ENCODE measurements around the gene IL17REL. TPM values are rescaled to one million over a fixed set of nuclear protein-coding genes. Genes with fewer than 3 reads are reported as not detected.

Gene IL17REL
- total RNA-seq, 1 experiment from 2014 or later: 0.24 TPM

DNA sequence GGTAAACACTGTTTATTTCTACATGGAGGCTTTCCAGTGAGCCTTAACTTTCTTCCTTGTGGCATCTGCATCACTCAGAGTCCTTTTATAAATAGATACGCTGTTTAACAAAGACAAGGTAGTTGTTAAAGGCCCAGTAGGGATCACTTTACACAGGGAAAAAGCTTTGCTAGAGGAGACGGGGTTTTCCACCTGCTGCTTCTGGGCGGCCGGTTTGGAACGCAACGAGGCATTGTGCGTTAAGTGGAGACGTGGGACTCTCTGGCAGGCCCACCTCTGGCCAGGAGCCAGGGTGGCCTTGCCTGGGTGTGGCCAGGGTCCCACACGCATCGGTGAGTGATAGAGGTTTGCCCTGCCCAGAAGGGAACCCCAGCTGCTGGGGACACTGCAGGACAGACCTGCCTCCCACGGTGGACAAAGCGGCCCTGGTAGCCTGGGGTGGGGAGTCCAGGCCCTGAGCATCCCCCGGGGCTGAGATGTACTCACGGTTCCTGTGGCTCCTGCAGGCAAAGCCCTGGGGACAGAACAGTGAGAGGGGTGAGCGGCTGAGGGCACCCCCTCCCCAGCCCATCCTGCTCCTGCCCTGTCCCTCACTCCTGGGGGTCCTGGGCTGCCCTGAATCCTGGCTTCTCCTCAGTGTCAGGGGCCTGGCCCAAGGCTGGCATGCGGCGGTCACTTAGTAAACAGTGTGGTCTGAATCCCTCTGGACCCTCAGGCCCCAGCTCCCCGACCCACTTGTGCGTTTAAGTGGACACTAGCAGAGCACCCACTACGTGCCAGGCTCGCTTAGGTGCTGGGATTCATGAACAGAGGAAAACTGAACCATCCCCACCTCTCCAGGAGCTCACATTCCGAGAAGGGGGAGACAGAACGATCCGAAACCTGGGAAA, 4.2 kb downstream of the IL17REL start:
- ATAC-seq (no peak), DNase-seq (ENCODE audit: low spot score) (no peak)
- no peak overlapping the region for H3K4me3 Mint-ChIP-seq
- no peak overlapping the region; the same call in 1 of the 2 replicates for H3K27ac Mint-ChIP-seq
- no peaks in the 10 kb centered on the region for H3K36me3 Mint-ChIP-seq
- TF ChIP-seq ZNF396 (CRISPR knock-in tag; IDR thresholded peaks at IDR 0.05; ENCODE audit: borderline replicate concordance) (no peak), E2F5 (CRISPR knock-in tag; IDR thresholded peaks at IDR 0.05) (no peak), E2F4 (CRISPR knock-in tag; IDR thresholded peaks at IDR 0.05; ENCODE audit: borderline replicate concordance, low read depth) (no peak), NFYB (CRISPR knock-in tag; conservative IDR thresholded peaks at IDR 0.05; ENCODE audit: low read depth) (no peak), MYBL2 (CRISPR knock-in tag; IDR thresholded peaks at IDR 0.05) (no peak), MLX (CRISPR knock-in tag; IDR thresholded peaks at IDR 0.05) (no peak), GTF2I (CRISPR knock-in tag; conservative IDR thresholded peaks at IDR 0.05) (no peak), FOXP1 (CRISPR knock-in tag; IDR thresholded peaks at IDR 0.05; ENCODE audit: borderline replicate concordance) (no peak), ATF1 (CRISPR knock-in tag; IDR thresholded peaks at IDR 0.05) (no peak), HMGA2 (CRISPR knock-in tag; IDR thresholded peaks at IDR 0.05) (no peak), ZNF263 (CRISPR knock-in tag; IDR thresholded peaks at IDR 0.05; ENCODE audit: low read depth) (no peak), ETV6 (CRISPR knock-in tag; IDR thresholded peaks at IDR 0.05) (no peak), SP1 (CRISPR knock-in tag; conservative IDR thresholded peaks at IDR 0.05) (no peak), ATF6 (CRISPR knock-in tag; IDR thresholded peaks at IDR 0.05) (no peak), ATF3 (CRISPR knock-in tag; conservative IDR thresholded peaks at IDR 0.05) (no peak), GABPB1 (CRISPR knock-in tag; IDR thresholded peaks at IDR 0.05) (no peak), ZNF671 (CRISPR knock-in tag; IDR thresholded peaks at IDR 0.05) (no peak)
- TF ChIP-seq, protein P1, sequence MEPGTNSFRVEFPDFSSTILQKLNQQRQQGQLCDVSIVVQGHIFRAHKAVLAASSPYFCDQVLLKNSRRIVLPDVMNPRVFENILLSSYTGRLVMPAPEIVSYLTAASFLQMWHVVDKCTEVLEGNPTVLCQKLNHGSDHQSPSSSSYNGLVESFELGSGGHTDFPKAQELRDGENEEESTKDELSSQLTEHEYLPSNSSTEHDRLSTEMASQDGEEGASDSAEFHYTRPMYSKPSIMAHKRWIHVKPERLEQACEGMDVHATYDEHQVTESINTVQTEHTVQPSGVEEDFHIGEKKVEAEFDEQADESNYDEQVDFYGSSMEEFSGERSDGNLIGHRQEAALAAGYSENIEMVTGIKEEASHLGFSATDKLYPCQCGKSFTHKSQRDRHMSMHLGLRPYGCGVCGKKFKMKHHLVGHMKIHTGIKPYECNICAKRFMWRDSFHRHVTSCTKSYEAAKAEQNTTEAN (CRISPR knock-in tag; IDR thresholded peaks at IDR 0.05): no peak
- TF ChIP-seq, protein P2, sequence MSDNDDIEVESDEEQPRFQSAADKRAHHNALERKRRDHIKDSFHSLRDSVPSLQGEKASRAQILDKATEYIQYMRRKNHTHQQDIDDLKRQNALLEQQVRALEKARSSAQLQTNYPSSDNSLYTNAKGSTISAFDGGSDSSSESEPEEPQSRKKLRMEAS (CRISPR knock-in tag; IDR thresholded peaks at IDR 0.05): no peak
- peaks cover 16% of the 10 kb centered on the region for H3K4me1 Mint-ChIP-seq
- H3K9me3 Mint-ChIP-seq: no peaks in the 10 kb centered on the region
- ChIA-PET CTCF (interaction anchor here (1.0 to 2.1 kb wide), 2 partner anchors 15 to 22 kb away, joined by 3 to 11 read pairs; no protein-coding TSS in a partner anchor), POLR2A (no interaction called here)
- H3K27me3 Mint-ChIP-seq (ENCODE audit: low read depth): peaks cover 26% of the 10 kb centered on the region

Data from WTC11 (cell line).